Parathyroid adenoma (tissue), 2 donors: ENCODE data around the gene ANAPC1.
A peak's percentile ranks its signal among the peaks of the same experiment; 100 is the strongest.
"Not testable (repeated sequence)": the region's sequence is repeated elsewhere in the genome, so short reads cannot be mapped to it uniquely, and the experiment has no call there.

Source experiments
- H2AFZ ChIP-seq: fragments of 300-600 bp; sonication (generic); one replicate; pipeline ENCODE4 v1.7.0; 2017; ENCODE audit warnings: antibody characterized with exemption, mild to moderate bottlenecking
- H3K27ac ChIP-seq: fragments of 300-600 bp; sonication (generic); one replicate; pipeline ENCODE4 v1.7.0; 2017
- H3K27me3 ChIP-seq: fragments of 300-600 bp; sonication (generic); one replicate; pipeline ENCODE4 v1.7.0; 2017; ENCODE audit warnings: low read length; ENCODE audit not compliant: control insufficient read depth, insufficient read depth
- H3K36me3 ChIP-seq: fragments of 300-600 bp; sonication (generic); one replicate; pipeline ENCODE4 v1.7.0; 2017; ENCODE audit warnings: low read length; ENCODE audit not compliant: control insufficient read depth, insufficient read depth
- H3K4me1 ChIP-seq: fragments of 300-600 bp; sonication (generic); one replicate; pipeline ENCODE4 v1.7.0; 2017; ENCODE audit warnings: control low read depth
- H3K4me2 ChIP-seq: fragments of 300-600 bp; sonication (generic); one replicate; pipeline ENCODE4 v1.7.0; 2017; ENCODE audit warnings: low read length
- H3K4me3 ChIP-seq: fragments of 300-600 bp; sonication (generic); one replicate; pipeline ENCODE4 v1.7.0; 2017; ENCODE audit warnings: low read depth, low read length
- H3K79me2 ChIP-seq: fragments of 300-600 bp; sonication (generic); one replicate; pipeline ENCODE4 v1.7.0; 2017; ENCODE audit warnings: control low read depth
- H3K9ac ChIP-seq: fragments of 300-600 bp; sonication (generic); one replicate; pipeline ENCODE4 v1.7.0; 2017; ENCODE audit warnings: mild to moderate bottlenecking
- H3K9me3 ChIP-seq: fragments of 300-600 bp; sonication (generic); one replicate; pipeline ENCODE4 v1.7.0; 2017; ENCODE audit warnings: low read length; ENCODE audit not compliant: control insufficient read depth
- CTCF ChIP-seq: fragments of 300-600 bp; sonication (generic); IDR thresholded peaks from one replicate; pipeline ENCODE4 v1.7.0; 2017; ENCODE audit warnings: antibody characterized with exemption, mild to moderate bottlenecking
- donor health status: primary hyperparathyroidism.

ANAPC1 gene

GRCh38 chr2:111834221-111834620, 49.8 kb downstream of the ANAPC1 start:
- not testable (repeated sequence) for H3K27me3 ChIP-seq, H3K4me1 ChIP-seq, H3K27ac ChIP-seq, H3K36me3 ChIP-seq, H3K9me3 ChIP-seq, H2AFZ ChIP-seq, H3K4me2 ChIP-seq, H3K4me3 ChIP-seq, H3K79me2 ChIP-seq, H3K9ac ChIP-seq

- H3K27ac ChIP-seq, H3K9ac ChIP-seq, H3K79me2 ChIP-seq, H3K36me3 ChIP-seq, H3K9me3 ChIP-seq, H3K4me3 ChIP-seq, H3K4me1 ChIP-seq, H2AFZ ChIP-seq, H3K27me3 ChIP-seq, H3K4me2 ChIP-seq: not testable (repeated sequence)
Measured at GRCh38 chr2:111830479-111830878, 53.5 kb downstream of the ANAPC1 start.

DNA sequence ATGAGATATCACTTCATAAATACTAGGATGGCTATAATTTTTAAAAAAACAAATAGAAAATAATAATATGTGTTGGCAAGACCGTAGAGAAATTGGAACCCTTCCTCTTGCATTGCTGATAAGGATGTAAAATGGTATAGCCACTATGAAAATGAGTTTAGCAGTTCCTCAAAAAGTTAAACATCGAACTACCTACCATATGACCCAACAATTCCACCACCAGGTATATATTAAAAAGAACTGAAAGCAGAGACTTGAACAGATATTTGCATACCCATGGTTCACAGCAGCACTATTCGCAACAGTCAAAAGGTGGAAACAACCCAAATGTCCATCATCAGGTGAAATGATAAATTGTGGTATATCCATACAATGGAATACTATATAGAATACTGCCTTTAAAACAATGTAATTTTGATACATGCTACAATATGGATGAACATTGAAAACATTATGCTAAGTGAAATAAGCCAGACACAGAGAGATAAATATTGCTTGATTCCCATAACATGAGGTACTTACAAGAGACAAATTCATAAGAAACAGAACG, 55.7 kb downstream of the ANAPC1 start:
- not testable (repeated sequence) for H3K9ac ChIP-seq, H3K4me1 ChIP-seq, H3K79me2 ChIP-seq, H3K4me3 ChIP-seq, H3K36me3 ChIP-seq, H3K9me3 ChIP-seq, H3K4me2 ChIP-seq, H3K27me3 ChIP-seq, H3K27ac ChIP-seq, H2AFZ ChIP-seq

- peak; percentile 34 for TF ChIP-seq CTCF
- H3K9me3 ChIP-seq, H2AFZ ChIP-seq, H3K4me3 ChIP-seq, H3K4me1 ChIP-seq, H3K79me2 ChIP-seq, H3K27me3 ChIP-seq, H3K9ac ChIP-seq, H3K4me2 ChIP-seq, H3K36me3 ChIP-seq, H3K27ac ChIP-seq: not testable (repeated sequence)
Measured at GRCh38 chr2:111812970-111813622, 70.9 kb downstream of the ANAPC1 start.

DNA sequence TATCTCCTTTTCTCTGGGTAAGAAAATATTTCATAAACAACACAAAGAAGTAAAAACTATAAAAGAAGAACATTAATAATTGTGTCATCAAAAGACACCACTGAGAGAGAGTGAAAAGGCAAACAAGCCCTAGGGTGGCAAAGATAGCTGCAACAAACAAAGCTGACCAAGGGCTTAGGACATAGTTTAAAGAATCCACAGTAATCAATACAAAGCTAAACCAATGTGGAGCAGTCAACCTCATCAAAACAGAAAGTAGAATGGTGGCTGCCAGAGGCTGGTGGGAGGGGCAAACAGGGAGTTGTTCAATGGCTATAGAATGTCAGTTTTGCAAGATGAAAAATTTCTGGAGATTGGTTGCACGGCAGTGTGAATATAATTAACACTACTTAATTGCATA, 93.4 kb downstream of the ANAPC1 start:
- not testable (repeated sequence) for H3K9me3 ChIP-seq, H3K36me3 ChIP-seq, H3K9ac ChIP-seq, H3K4me3 ChIP-seq, H3K27me3 ChIP-seq, H2AFZ ChIP-seq, H3K4me1 ChIP-seq, H3K27ac ChIP-seq, H3K4me2 ChIP-seq, H3K79me2 ChIP-seq

- H3K79me2 ChIP-seq, H2AFZ ChIP-seq, H3K9me3 ChIP-seq, H3K36me3 ChIP-seq, H3K4me2 ChIP-seq, H3K9ac ChIP-seq, H3K4me1 ChIP-seq, H3K27me3 ChIP-seq, H3K4me3 ChIP-seq, H3K27ac ChIP-seq: not testable (repeated sequence)
Measured at GRCh38 chr2:111784081-111784480, 99.9 kb downstream of the ANAPC1 start.

GRCh38 chr2:111782195-111782594, 101.8 kb downstream of the ANAPC1 start:
- H3K4me3 ChIP-seq, H3K27me3 ChIP-seq, H3K27ac ChIP-seq, H2AFZ ChIP-seq, H3K9ac ChIP-seq, H3K4me2 ChIP-seq, H3K9me3 ChIP-seq, H3K79me2 ChIP-seq, H3K36me3 ChIP-seq, H3K4me1 ChIP-seq: not testable (repeated sequence)

DNA sequence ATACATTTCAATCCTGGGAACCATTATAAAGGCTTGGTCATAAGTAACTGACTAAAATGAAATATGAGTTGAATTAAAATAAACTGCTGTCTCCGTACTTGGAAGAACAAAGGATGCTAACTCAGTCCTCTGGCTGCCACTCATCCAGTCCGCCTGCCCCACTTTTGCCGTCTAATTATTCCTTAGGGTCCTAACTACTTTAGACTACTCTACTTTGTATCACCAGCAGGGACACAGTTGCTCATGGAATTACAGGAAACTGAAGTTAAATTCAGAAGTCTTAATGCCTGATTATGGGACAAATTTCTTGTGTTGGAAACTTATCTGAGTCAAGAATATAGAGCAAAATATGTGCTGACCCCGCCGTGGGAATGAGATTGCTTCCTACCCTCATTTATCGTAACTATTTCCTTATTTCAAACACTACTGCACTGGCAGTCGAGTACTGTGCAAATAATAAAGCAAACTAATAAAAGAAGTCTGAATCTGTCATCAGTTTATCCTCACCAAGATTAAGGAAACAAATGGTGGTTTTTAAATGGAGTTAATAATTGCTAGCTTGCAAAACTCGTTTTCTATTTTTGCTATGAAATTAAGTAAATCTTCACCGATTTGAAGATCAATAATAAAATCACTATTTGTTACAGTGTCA, 102.4 kb downstream of the ANAPC1 start:
- H3K36me3 ChIP-seq, H3K9ac ChIP-seq, H2AFZ ChIP-seq, H3K4me2 ChIP-seq, H3K4me3 ChIP-seq, H3K9me3 ChIP-seq, H3K79me2 ChIP-seq, H3K4me1 ChIP-seq, H3K27ac ChIP-seq, H3K27me3 ChIP-seq: not testable (repeated sequence)

GRCh38 chr2:111777155-111777554, 106.8 kb downstream of the ANAPC1 start:
- H3K9ac ChIP-seq, H3K79me2 ChIP-seq, H3K27ac ChIP-seq, H3K36me3 ChIP-seq, H3K4me1 ChIP-seq, H2AFZ ChIP-seq, H3K9me3 ChIP-seq, H3K27me3 ChIP-seq, H3K4me2 ChIP-seq, H3K4me3 ChIP-seq: not testable (repeated sequence)

DNA sequence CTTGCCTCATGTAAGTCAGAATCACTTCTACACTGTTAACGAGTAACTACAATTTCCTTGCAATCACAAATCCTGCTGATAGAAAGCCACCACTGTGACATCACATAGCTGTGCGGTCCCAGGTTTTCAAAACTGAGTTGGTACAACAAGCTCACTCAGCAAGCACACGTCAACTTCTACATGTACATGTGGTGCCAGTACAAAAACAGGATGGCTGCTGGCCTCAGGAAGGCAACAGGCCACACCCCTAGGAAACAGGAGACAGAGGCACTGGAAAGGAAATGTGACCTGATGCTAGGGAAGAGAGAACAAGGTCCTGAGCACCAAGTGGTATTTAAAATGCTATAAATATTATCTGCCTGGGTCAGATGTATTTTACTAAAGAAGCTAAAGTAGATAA, 107.7 kb downstream of the ANAPC1 start:
- not testable (repeated sequence) for H2AFZ ChIP-seq, H3K4me2 ChIP-seq, H3K27ac ChIP-seq, H3K9me3 ChIP-seq, H3K4me1 ChIP-seq, H3K79me2 ChIP-seq, H3K36me3 ChIP-seq, H3K27me3 ChIP-seq, H3K4me3 ChIP-seq, H3K9ac ChIP-seq
